ENCODE measurements around the gene FAM240A.

Gene FAM240A

GRCh38 chr3:46669191-46669999, 57.1 kb downstream of the FAM240A start:
- TF ChIP-seq CTCF (IDR thresholded peaks at IDR 0.05; ENCODE audit: control insufficient read depth, insufficient read depth, low read depth, low read length, missing control alignments), result no peak
- no peak for DNase-seq (ENCODE audit: low read depth)
- no peak overlapping the region for H3K4me3 ChIP-seq (ENCODE audit: control insufficient read depth, low read depth, low read length)

DNA sequence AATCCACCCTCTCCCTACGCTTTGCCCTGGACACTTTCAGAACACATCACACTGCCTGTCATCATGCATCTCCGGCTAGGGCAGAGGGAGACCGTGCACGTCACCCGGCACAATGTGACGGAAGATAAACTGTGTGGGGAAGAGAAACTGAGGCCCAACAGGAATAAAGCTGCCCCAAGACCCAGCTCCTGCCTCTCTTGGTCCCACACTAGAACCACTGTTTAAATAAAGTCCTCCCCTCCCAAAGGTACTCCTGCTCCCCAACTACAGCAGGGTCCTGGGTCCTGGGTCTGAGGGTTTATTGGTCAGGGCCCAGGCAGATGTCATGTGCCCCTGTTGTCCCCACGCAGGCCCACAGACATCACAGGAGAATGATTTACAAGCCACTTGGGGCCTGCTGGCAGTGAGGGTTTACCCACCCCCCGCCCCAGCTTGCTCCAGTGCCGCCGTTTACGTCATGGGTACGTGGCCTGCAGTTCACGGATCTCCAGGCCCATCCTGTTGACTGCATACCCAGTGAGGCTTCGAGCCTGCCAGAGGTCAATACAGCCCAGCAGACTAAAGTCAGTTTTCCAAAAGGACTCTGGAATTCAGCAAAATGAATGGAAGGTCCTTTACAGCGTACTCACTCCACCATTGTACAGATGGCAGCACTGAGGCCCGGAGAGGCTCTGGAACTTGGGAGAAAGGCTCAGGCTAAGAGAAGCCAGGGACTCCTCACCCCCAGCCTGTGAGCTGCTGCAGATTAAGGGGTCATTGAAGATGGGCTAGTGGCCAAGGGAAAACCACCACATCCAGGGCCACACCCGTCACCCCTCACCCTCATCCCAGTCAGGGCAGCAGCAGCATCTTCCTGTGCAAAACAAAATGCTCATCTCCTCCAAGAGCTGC, 57.9 kb downstream of the FAM240A start:
- DNase-seq (ENCODE audit: low read depth), result no peak
- no peak overlapping the region for H3K4me3 ChIP-seq (ENCODE audit: control insufficient read depth, low read depth, low read length)
- no peak for TF ChIP-seq CTCF (IDR thresholded peaks at IDR 0.05; ENCODE audit: control insufficient read depth, insufficient read depth, low read depth, low read length, missing control alignments)

- H3K4me3 ChIP-seq (ENCODE audit: control insufficient read depth, low read depth, low read length), result no peak overlapping the region
- DNase-seq (ENCODE audit: low read depth), result no peak
- TF ChIP-seq CTCF (IDR thresholded peaks at IDR 0.05; ENCODE audit: control insufficient read depth, insufficient read depth, low read depth, low read length, missing control alignments), result no peak
These were observed 58.6 kb downstream of the FAM240A start for GRCh38 chr3:46670891-46671427.

DNA sequence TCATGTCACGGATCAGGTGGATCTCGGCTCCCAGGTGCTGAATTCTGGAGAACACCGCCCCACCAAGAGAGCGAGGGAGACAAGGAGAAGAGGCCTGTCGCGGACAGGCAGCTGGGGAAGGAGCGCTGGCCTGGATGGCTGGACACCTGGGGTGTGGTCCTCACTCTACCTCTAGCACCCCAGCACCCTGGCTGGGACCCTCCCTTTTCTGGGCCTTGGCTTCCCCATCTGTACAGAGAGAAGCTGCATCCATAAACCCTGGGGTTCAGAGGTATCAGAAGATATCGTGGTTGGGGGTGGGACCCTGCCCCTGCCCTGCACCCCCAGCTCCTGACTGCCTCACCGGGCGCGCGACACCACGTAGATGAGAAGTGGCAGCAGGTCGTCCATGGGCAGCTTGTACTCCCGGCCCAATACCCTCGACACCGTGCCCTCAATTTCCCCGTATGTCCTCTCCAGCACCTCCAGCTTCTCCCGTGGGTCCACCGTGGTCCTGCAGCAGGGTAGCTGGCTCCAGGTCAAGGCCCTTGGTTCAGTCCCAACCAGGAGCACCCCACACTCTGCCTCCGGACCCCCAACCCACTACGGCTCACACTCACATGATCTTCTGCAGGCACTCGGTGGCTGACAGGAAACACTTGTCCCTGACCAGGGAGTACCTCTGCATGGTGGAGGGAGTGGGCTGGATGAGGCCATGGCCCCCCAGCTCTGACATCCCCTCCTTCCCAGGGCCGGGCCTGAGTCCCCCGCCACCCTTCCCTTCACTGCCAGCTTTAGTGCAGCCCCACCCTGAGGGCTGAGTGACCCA, 59.4 kb downstream of the FAM240A start:
- TF ChIP-seq CTCF (IDR thresholded peaks at IDR 0.05; ENCODE audit: control insufficient read depth, insufficient read depth, low read depth, low read length, missing control alignments), result no peak
- DNase-seq (ENCODE audit: low read depth), result no peak

GRCh38 chr3:46672349-46672695, 60.0 kb downstream of the FAM240A start:
- no peak overlapping the region for H3K4me3 ChIP-seq (ENCODE audit: control insufficient read depth, low read depth, low read length)
- no peak for TF ChIP-seq CTCF (IDR thresholded peaks at IDR 0.05; ENCODE audit: control insufficient read depth, insufficient read depth, low read depth, low read length, missing control alignments)
- DNase-seq (ENCODE audit: low read depth), result no peak

More for the DNA sequence above, 59.4 kb downstream of the FAM240A start:
- H3K4me3 ChIP-seq (ENCODE audit: control insufficient read depth, low read depth, low read length), result no peak overlapping the region
